ENCODE data around the gene SDHAF3.
"Not testable (repeated sequence)": the region's sequence is repeated elsewhere in the genome, so short reads cannot be mapped to it uniquely, and the experiment has no call there.

SDHAF3 gene

DNA sequence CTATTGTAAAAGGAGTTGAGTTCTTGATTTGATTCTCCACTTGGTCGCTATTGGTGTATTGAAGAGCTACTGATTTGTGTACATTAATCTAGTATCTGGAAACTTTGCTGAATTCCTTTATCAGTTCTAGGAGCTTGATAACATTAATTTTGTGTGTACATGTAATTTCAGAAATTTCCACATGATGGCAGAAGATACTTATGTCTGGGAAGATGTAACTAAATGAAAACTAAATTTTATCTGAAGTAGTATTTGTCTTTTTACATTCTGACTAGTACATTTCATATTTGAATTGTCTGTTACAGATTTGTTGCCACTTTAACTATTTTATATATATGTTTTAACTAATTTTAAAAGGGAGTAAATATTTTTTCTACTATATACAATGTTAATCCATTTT lies 27.6 kb downstream of the SDHAF3 start:
- Histone ChIP-seq H3K79me2 (ENCODE audit: insufficient read depth, low read length) (peaks cover 54% of the 10 kb centered on the region), H4K20me1 (ENCODE audit: low read depth, low read length) (no peaks in the 10 kb centered on the region), H3K4me2 (ENCODE audit: low read depth, low read length, poor library complexity, severe bottlenecking) (no peak overlapping the region), H3K27ac (ENCODE audit: low read depth, low read length) (no peak overlapping the region), H3K9me3 (ENCODE audit: insufficient read depth, low read length) (peaks cover 3% of the 10 kb centered on the region; the same call in 1 of the 2 replicates), H2AFZ (ENCODE audit: low read depth, low read length, severe bottlenecking) (no peak overlapping the region), H3K9ac (ENCODE audit: low read length) (no peak overlapping the region), H3K9me2 (replicated peaks; ENCODE audit: insufficient read depth, low read length) (no peaks in the 10 kb centered on the region), H3F3A (ENCODE audit: insufficient read depth) (peaks cover 11% of the 10 kb centered on the region), H3K4me3 (ENCODE audit: insufficient read depth, low read length, poor library complexity, severe bottlenecking) (no peak overlapping the region), H3K27me3 (ENCODE audit: low read length) (no peaks in the 10 kb centered on the region), H3K36me3 (ENCODE audit: low read length) (peaks cover 12% of the 10 kb centered on the region)
- TF ChIP-seq, protein P1, sequence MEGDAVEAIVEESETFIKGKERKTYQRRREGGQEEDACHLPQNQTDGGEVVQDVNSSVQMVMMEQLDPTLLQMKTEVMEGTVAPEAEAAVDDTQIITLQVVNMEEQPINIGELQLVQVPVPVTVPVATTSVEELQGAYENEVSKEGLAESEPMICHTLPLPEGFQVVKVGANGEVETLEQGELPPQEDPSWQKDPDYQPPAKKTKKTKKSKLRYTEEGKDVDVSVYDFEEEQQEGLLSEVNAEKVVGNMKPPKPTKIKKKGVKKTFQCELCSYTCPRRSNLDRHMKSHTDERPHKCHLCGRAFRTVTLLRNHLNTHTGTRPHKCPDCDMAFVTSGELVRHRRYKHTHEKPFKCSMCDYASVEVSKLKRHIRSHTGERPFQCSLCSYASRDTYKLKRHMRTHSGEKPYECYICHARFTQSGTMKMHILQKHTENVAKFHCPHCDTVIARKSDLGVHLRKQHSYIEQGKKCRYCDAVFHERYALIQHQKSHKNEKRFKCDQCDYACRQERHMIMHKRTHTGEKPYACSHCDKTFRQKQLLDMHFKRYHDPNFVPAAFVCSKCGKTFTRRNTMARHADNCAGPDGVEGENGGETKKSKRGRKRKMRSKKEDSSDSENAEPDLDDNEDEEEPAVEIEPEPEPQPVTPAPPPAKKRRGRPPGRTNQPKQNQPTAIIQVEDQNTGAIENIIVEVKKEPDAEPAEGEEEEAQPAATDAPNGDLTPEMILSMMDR (IDR thresholded peaks at IDR 0.05; ENCODE audit: insufficient read depth, low read length, poor library complexity, severe bottlenecking): peak; percentile 36
- no peak for TF ChIP-seq EZH2phosphoT487 (conservative IDR thresholded peaks at IDR 0.05; ENCODE audit: low read length)

GRCh38 chr7:97149843-97150242 lies 32.3 kb downstream of the SDHAF3 start:
- H3K36me3 ChIP-seq (ENCODE audit: low read length): peaks cover 7% of the 10 kb centered on the region; the same call in 1 of the 2 replicates
- peaks cover 3% of the 10 kb centered on the region; the same call in 1 of the 2 replicates for H3F3A ChIP-seq (ENCODE audit: insufficient read depth)
- no peak for TF ChIP-seq EZH2phosphoT487 (conservative IDR thresholded peaks at IDR 0.05; ENCODE audit: low read length)
- TF ChIP-seq, protein P1 (IDR thresholded peaks at IDR 0.05; ENCODE audit: insufficient read depth, low read length, poor library complexity, severe bottlenecking): no peak
- no peak overlapping the region for H2AFZ ChIP-seq (ENCODE audit: low read depth, low read length, severe bottlenecking)
- no peak overlapping the region for H3K9ac ChIP-seq (ENCODE audit: low read length)
- H3K9me2 ChIP-seq (replicated peaks; ENCODE audit: insufficient read depth, low read length): no peaks in the 10 kb centered on the region
- H3K4me3 ChIP-seq (ENCODE audit: insufficient read depth, low read length, poor library complexity, severe bottlenecking): no peak overlapping the region
- no peaks in the 10 kb centered on the region for H3K9me3 ChIP-seq (ENCODE audit: insufficient read depth, low read length)
- H4K20me1 ChIP-seq (ENCODE audit: low read depth, low read length): no peaks in the 10 kb centered on the region
- H3K27me3 ChIP-seq (ENCODE audit: low read length): no peaks in the 10 kb centered on the region
- no peak overlapping the region for H3K4me2 ChIP-seq (ENCODE audit: low read depth, low read length, poor library complexity, severe bottlenecking)
- H3K27ac ChIP-seq (ENCODE audit: low read depth, low read length): no peak overlapping the region
- H3K79me2 ChIP-seq (ENCODE audit: insufficient read depth, low read length): peaks cover 81% of the 10 kb centered on the region

DNA sequence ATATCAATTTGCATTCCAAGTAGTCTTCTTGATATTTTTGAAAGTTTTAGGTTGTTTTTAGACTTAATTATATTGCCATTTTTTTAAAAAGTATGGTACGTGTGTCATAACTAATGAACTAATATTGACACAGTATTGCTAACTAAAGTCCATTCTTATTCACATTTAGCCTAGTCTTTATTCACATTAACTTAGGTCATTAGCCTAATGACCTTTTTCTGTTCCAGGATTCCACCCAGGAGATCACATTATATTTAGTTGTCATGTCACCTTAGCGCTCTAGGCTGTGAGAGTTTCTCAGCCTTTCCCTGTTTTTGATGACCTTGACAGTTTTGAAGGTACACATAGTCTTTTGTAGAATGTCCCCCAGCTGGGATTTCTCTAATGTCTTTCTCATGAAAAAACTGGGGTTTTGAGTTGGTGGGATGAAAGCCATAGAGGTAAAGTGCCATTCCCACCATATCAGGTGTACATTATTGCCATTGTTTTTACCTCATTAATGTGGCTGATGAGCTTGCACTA lies 38.5 kb downstream of the SDHAF3 start:
- no peaks in the 10 kb centered on the region for H3K9me3 ChIP-seq (ENCODE audit: insufficient read depth, low read length)
- H3K9me2 ChIP-seq (replicated peaks; ENCODE audit: insufficient read depth, low read length): no peaks in the 10 kb centered on the region
- no peak overlapping the region for H3K4me3 ChIP-seq (ENCODE audit: insufficient read depth, low read length, poor library complexity, severe bottlenecking)
- no peak overlapping the region for H3K27ac ChIP-seq (ENCODE audit: low read depth, low read length)
- H4K20me1 ChIP-seq (ENCODE audit: low read depth, low read length): peaks cover 4% of the 10 kb centered on the region; the same call in 1 of the 2 replicates
- no peak overlapping the region for H3K9ac ChIP-seq (ENCODE audit: low read length)
- H3K4me2 ChIP-seq (ENCODE audit: low read depth, low read length, poor library complexity, severe bottlenecking): no peak overlapping the region
- H3K27me3 ChIP-seq (ENCODE audit: low read length): no peaks in the 10 kb centered on the region
- no peak overlapping the region for H2AFZ ChIP-seq (ENCODE audit: low read depth, low read length, severe bottlenecking)
- H3K79me2 ChIP-seq (ENCODE audit: insufficient read depth, low read length): peaks cover 66% of the 10 kb centered on the region
- peaks cover 18% of the 10 kb centered on the region for H3K36me3 ChIP-seq (ENCODE audit: low read length)
- H3F3A ChIP-seq (ENCODE audit: insufficient read depth): no peaks in the 10 kb centered on the region
- no peak for TF ChIP-seq EZH2phosphoT487 (conservative IDR thresholded peaks at IDR 0.05; ENCODE audit: low read length)
- TF ChIP-seq, protein P1 (IDR thresholded peaks at IDR 0.05; ENCODE audit: insufficient read depth, low read length, poor library complexity, severe bottlenecking): no peak

DNA sequence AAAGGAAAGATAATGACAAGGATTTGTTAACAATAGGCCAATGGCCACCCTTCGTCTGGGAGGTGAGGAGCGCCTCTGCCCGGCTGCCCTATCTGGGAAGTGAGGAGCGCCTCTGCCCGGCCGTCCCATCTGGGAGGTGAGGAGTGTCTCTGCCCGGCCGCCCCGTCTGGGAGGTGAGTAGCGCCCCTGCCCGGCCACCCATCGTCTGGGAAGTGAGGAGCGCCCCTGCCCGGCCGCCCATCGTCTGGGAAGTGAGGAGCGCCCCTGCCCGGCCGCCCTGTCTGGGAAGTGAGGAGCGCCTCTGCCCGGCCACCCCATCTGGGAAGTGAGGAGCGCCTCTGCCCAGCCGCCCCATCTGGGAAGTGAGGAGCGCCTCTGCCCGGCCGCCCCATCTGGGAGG lies 42.5 kb downstream of the SDHAF3 start:
- H4K20me1 ChIP-seq (ENCODE audit: low read depth, low read length); H3K9me3 ChIP-seq (ENCODE audit: insufficient read depth, low read length); H3K9me2 ChIP-seq (replicated peaks; ENCODE audit: insufficient read depth, low read length); H3F3A ChIP-seq (ENCODE audit: insufficient read depth); H3K9ac ChIP-seq (ENCODE audit: low read length); H3K27ac ChIP-seq (ENCODE audit: low read depth, low read length); H2AFZ ChIP-seq (ENCODE audit: low read depth, low read length, severe bottlenecking); H3K4me2 ChIP-seq (ENCODE audit: low read depth, low read length, poor library complexity, severe bottlenecking); H3K27me3 ChIP-seq (ENCODE audit: low read length); H3K4me3 ChIP-seq (ENCODE audit: insufficient read depth, low read length, poor library complexity, severe bottlenecking): not testable (repeated sequence)
- H3K79me2 ChIP-seq (ENCODE audit: insufficient read depth, low read length): peaks cover 56% of the 10 kb centered on the region
- peaks cover 24% of the 10 kb centered on the region for H3K36me3 ChIP-seq (ENCODE audit: low read length)

- not testable (repeated sequence) for H3K27me3 ChIP-seq (ENCODE audit: low read length); H3K9ac ChIP-seq (ENCODE audit: low read length); H3K4me3 ChIP-seq (ENCODE audit: insufficient read depth, low read length, poor library complexity, severe bottlenecking); H2AFZ ChIP-seq (ENCODE audit: low read depth, low read length, severe bottlenecking); H3K9me2 ChIP-seq (replicated peaks; ENCODE audit: insufficient read depth, low read length); H4K20me1 ChIP-seq (ENCODE audit: low read depth, low read length); H3F3A ChIP-seq (ENCODE audit: insufficient read depth); H3K27ac ChIP-seq (ENCODE audit: low read depth, low read length); H3K4me2 ChIP-seq (ENCODE audit: low read depth, low read length, poor library complexity, severe bottlenecking); H3K9me3 ChIP-seq (ENCODE audit: insufficient read depth, low read length)
- Histone ChIP-seq H3K79me2 (ENCODE audit: insufficient read depth, low read length) (peaks cover 57% of the 10 kb centered on the region), H3K36me3 (ENCODE audit: low read length) (peaks cover 31% of the 10 kb centered on the region)
These were observed 44.1 kb downstream of the SDHAF3 start for GRCh38 chr7:97161609-97162008.
